NB4 (cell line): ENCODE results near the gene RRP8.

Experiments
- DNase-seq: peaks from one replicate; pipeline ENCODE4 v3.0.0; 2010; ENCODE audit warnings: low read depth
- H3K4me3 ChIP-seq: one replicate; pipeline ENCODE4 v1.5.1; 2011; ENCODE audit warnings: mild to moderate bottlenecking, low read depth, low read length, moderate library complexity
- MYC ChIP-seq: IDR thresholded peaks from 2 replicates; pipeline ENCODE4 v1.6.1; 2011; ENCODE audit warnings: low read depth, low read length
- POLR2A ChIP-seq: IDR thresholded peaks from 2 replicates; pipeline ENCODE4 v1.6.1; 2011; ENCODE audit warnings: mild to moderate bottlenecking; ENCODE audit not compliant: insufficient read length; ENCODE audit errors: extremely low read depth
- TF ChIP-seq, protein P1 (sequence below): IDR thresholded peaks from one replicate; pipeline ENCODE4 v1.5.1; 2012; ENCODE audit warnings: low read depth, low read length
- TF ChIP-seq, protein P2 (sequence below): IDR thresholded peaks from 2 replicates; pipeline ENCODE4 v1.6.1; 2011; ENCODE audit warnings: low read depth, low read length

The RRP8 gene

DNA sequence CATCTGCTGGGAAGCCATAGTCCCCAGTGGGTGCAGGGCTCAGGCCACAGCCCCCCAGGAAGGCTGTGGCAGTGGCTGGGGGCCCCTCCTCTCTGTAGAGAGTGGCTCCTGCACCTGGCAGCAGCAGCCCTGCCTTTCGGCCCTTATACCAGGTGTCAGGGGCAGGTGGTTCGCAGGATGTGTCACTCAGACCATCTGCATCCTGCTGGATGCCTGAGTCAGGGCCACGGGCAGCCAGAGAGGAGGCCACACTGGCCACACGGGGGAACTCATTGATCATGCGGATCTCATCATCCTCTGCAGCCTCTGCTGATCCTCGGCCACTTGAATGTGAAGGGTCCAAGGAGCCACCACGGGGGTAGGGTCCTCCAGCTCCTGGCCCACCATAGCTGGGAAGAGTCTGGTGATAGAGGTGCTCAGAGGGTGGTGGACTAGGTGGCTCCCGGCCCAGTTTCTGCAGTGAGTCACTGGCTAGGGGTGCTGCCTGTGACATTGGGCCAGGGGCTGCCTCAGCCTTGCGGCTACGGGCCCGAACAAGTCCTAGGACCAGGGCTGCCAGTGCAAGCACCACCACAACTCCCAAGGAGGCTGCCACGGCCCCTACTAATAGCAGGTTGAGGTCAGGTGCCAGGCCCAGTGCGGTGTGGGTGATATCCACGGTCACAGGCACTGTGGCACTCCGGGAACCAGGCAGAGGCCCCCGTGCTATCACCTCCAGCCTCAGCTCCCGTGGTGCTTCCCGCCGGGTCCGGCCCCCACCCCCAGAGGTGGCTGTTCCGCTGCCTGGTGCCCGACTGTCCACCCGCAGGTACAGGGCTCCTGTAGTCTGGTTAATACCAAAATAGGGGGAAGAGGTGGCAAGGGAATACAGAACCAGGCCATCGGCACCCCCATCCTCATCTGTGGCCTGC, 19.1 kb upstream of the RRP8 start:
- TF ChIP-seq MYC (no peak), POLR2A (no peak)
- TF ChIP-seq, protein P1, sequence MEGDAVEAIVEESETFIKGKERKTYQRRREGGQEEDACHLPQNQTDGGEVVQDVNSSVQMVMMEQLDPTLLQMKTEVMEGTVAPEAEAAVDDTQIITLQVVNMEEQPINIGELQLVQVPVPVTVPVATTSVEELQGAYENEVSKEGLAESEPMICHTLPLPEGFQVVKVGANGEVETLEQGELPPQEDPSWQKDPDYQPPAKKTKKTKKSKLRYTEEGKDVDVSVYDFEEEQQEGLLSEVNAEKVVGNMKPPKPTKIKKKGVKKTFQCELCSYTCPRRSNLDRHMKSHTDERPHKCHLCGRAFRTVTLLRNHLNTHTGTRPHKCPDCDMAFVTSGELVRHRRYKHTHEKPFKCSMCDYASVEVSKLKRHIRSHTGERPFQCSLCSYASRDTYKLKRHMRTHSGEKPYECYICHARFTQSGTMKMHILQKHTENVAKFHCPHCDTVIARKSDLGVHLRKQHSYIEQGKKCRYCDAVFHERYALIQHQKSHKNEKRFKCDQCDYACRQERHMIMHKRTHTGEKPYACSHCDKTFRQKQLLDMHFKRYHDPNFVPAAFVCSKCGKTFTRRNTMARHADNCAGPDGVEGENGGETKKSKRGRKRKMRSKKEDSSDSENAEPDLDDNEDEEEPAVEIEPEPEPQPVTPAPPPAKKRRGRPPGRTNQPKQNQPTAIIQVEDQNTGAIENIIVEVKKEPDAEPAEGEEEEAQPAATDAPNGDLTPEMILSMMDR, result no peak
- TF ChIP-seq, protein P2, sequence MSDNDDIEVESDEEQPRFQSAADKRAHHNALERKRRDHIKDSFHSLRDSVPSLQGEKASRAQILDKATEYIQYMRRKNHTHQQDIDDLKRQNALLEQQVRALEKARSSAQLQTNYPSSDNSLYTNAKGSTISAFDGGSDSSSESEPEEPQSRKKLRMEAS, result no peak
- no peak for DNase-seq
- no peak overlapping the region for H3K4me3 ChIP-seq

DNA sequence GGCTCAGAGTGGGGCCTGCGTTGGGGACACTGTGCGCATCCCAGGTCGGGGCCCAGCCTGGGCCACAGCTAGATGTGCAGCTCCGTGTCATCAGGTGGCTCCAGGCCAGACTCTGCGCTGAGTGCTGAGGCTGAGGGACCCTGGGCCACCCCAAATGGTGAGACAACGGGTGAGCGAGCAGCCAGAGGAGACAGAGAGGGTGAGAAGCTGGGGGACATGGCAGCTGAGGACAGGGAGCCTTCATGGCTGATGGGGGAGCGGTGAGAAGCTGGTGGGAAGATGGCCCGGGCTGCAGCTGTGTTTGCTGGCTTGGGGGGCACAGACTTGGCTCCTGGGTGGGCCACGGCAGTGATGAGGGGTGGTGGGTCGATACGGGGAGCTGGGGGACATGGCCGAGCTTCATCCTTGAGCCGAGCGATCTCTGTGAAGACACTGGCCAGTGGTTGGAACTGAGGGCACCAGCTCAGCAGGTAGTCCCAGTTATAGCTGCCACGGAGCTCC, 18.3 kb upstream of the RRP8 start:
- no peak for DNase-seq
- TF ChIP-seq POLR2A (no peak), MYC (no peak)
- TF ChIP-seq, protein P2, result no peak
- TF ChIP-seq, protein P1, result no peak
- no peak overlapping the region for H3K4me3 ChIP-seq

DNA sequence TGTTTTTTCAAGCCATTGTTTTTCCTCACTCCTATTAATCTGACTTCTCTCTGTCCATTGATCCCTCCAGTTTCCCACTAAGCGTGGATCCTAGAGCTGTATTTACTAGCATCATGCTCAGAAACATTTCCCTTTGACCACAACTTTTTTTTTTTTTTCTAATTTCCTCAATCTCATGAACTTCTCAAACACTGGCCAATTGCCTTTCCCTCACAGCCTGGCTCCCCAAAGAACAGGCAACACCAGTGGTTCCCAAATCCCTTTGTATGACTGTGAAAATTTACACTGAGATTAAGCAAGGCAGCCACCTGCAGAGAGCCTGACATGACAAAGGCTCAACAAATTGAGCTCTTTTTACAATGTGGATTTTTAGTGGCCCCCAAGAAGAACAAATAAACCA, 17.2 kb upstream of the RRP8 start:
- no peak for DNase-seq
- TF ChIP-seq POLR2A (no peak), MYC (no peak)
- TF ChIP-seq, protein P2, result no peak
- TF ChIP-seq, protein P1, result no peak
- H3K4me3 ChIP-seq, result no peak overlapping the region

DNA sequence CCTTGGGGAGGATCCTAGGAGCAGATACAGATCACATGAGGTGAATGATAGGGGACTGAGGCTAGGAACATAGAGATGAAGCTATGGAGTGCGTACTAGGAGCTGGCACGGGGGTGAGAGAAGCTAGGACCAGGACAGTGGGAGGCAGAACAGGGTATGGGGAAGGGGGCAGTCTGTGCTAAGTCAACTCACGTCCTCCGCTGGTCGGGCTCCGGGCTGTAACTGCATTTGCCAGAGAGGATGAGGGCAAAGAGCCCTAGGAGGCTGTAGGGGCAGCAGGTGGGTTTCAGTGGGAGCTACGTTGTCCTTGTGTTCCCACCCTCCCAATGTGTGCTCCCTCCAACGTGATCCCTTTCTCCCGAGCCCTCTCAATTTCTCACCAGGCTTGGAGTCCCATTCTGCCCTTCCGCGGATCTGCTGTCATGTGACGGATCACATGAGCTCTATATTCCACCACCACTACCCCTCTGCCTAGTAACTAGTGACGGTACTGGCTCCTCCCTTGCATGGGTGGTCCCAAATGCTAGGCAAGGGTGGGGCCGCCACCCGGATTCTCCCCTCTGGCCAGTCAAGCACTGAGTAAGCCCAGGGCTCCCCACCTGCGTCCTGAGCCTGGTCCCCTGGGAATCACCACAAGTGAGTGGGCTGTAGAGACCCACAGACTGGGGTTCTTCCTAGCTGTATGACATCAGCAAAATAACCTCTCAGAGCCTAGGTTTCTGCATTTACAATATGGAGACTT, 15.8 kb upstream of the RRP8 start, which contains the start of gene TPP1:
Gene TPP1, minus strand, starts transcription at position 419 of the 742 bp plus-strand sequence. Its CDS starts 22 bp downstream, at position 397.
- H3K4me3 ChIP-seq, result peak within 1 kb of the TSS; percentile 99
- peak; percentile 94 for DNase-seq
- peak; percentile 69 for TF ChIP-seq MYC
- TF ChIP-seq, protein P1, result no peak
- TF ChIP-seq, protein P2, result peak; percentile 96
- TF ChIP-seq POLR2A, result peak; percentile 59

DNA sequence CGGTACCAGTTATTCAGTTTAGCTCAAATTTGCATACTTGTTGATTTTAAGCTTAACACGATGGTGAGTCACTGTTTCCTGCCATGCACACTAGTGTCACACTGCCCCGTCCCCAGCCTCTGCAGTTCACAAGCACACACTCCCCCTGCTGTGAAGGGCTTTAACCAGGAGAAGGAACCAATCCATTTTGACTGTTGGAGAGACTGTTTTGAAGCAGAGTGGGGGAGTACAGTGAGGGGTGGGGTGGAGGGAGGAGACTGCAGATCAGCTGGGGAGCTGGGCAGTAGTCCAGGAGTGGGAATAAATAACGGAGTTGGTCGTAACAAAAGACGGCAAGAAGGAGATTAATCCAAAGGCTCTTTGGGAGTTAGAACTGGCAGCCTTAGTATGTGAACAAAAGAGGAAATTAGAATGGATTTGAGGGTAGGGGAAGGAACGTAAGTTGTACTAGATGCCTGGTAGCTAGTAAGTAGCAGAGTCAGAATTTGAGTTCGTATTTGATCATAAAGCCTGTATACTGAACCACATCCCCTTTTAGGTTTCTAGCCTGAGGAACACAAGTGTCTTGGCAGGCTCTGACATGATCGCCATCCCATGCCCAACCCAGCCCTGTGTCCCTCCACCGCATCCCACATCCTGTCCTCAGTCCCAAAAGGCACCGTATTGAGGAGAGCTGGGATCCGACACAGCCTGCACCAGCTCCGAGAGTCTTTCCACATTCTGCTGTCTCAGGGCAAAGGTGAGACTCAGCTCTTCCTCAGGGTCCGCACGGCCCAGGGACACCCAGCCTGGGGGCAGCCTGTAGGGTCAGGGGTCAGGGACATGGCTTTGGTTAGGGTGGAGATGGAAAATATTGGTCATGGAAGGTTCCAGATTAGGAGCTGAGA, 14.9 kb upstream of the RRP8 start:
- TF ChIP-seq MYC, result no peak; the same call in 1 of the 2 replicates
- no peak for TF ChIP-seq POLR2A
- TF ChIP-seq, protein P1, result no peak
- TF ChIP-seq, protein P2, result peak; percentile 79
- peak; percentile 98 for DNase-seq
- H3K4me3 ChIP-seq, result peak overlapping the region; percentile 99
